B cell (primary cell): ENCODE data around the gene BPIFB1. TPM values are rescaled to one million over a fixed set of nuclear protein-coding genes. Genes with fewer than 3 reads are reported as not detected.

Experiments used
- ATAC-seq: fragments of 200-7000 bp; cut with Tn5 transposase; one replicate; pipeline ENCODE4 v1.10.0; 2021; ENCODE audit warnings: low read depth, mild to moderate bottlenecking, moderate number of reproducible peaks, moderate library complexity
- CTCF ChIA-PET: fragments of 350-600 bp; sonication (Branson Sonifier 250); formaldehyde crosslinking; loops from one replicate; lab custom pipeline; 2021; ENCODE audit warnings: antibody characterized with exemption, inconsistent platforms; lab: Charles Lee
- POLR2A ChIA-PET: fragments of 350-600 bp; sonication (Branson Sonifier 250); formaldehyde crosslinking; loops from one replicate; lab custom pipeline; 2021; ENCODE audit warnings: antibody characterized with exemption; lab: Charles Lee
- DNase-seq: peaks from one replicate; pipeline ENCODE4 v3.0.0; 2013
- H2AFZ ChIP-seq: 2 replicates; pipeline ENCODE4 v1.6.1; 2012; ENCODE audit warnings: mild to moderate bottlenecking, low read depth, low read length; ENCODE audit not compliant: insufficient read depth, poor library complexity, severe bottlenecking
- H3K27ac ChIP-seq, 2 donors: 1 replicate in 1 of 2; 2 replicates in 1 of 2; pipeline ENCODE4 v1.5.1; 2012 to 2013; ENCODE audit warnings: low read length in 2 of 2, mild to moderate bottlenecking in 2 of 2, moderate library complexity in 1 of 2
- H3K27me3 ChIP-seq, 4 experiments: fragments of 200-600 bp in 1 of 4; sonication (generic) in 1 of 4; replicated peaks in 1 of 4; 1 replicate in 2 of 4; 2 replicates in 2 of 4; pipeline versions ENCODE4 v1.6.1 to v1.7.0; 2013 to 2016; ENCODE audit warnings: low read length in 3 of 4, mild to moderate bottlenecking in 2 of 4, mixed read lengths in 1 of 4, moderate library complexity in 1 of 4; ENCODE audit not compliant: insufficient read depth in 4 of 4, control insufficient read depth in 3 of 4; ENCODE audit errors: control extremely low read depth in 1 of 4
- H3K36me3 ChIP-seq, 2 experiments: replicated peaks in 1 of 2; 1 replicate in 1 of 2; 2 replicates in 1 of 2; pipeline versions ENCODE4 v1.6.1 to v1.7.1; 2013; ENCODE audit warnings: low read length in 1 of 2; ENCODE audit not compliant: insufficient read depth in 2 of 2, control insufficient read depth in 1 of 2; ENCODE audit errors: control extremely low read depth in 1 of 2, extremely low read depth in 1 of 2
- H3K4me1 ChIP-seq, 2 donors: fragments of 200-600 bp in 1 of 2; sonication (generic) in 1 of 2; 1 replicate in 1 of 2; 2 replicates in 1 of 2; pipeline versions ENCODE4 v1.5.1 to v1.6.1; 2013 to 2017; ENCODE audit warnings: low read length in 2 of 2; ENCODE audit not compliant: control insufficient read depth in 2 of 2, insufficient read depth in 2 of 2
- H3K4me2 ChIP-seq: replicated peaks from 2 replicates; pipeline ENCODE3; 2012; ENCODE audit warnings: mild to moderate bottlenecking, low read depth, low read length; ENCODE audit not compliant: poor library complexity, severe bottlenecking
- H3K4me3 ChIP-seq, 5 experiments: fragments of 200-600 bp in 1 of 5; sonication (generic) in 1 of 5; 1 replicate in 3 of 5; 2 replicates in 2 of 5; pipeline versions ENCODE4 v1.5.1 to v1.7.0; 2011 to 2016; ENCODE audit warnings: low read length in 4 of 5, mild to moderate bottlenecking in 4 of 5, low read depth in 2 of 5, control low read depth in 1 of 5, moderate library complexity in 1 of 5; ENCODE audit not compliant: insufficient read depth in 1 of 5; ENCODE audit errors: control extremely low read depth in 1 of 5, extremely low read depth in 1 of 5
- H3K79me2 ChIP-seq: fragments of 200-600 bp; sonication (generic); one replicate; pipeline ENCODE4 v1.6.0; 2016; ENCODE audit warnings: low read length; ENCODE audit not compliant: control insufficient read depth, insufficient read depth
- H3K9ac ChIP-seq: fragments of 200-600 bp; sonication (generic); 2 replicates; pipeline ENCODE4 v1.6.1; 2017; ENCODE audit warnings: mild to moderate bottlenecking, low read length, moderate library complexity
- H3K9me3 ChIP-seq, 3 donors: one replicate each; pipeline versions ENCODE4 v1.6.1 to v1.7.1; 2013; ENCODE audit warnings: low read length in 2 of 3; ENCODE audit not compliant: control insufficient read depth in 2 of 3, insufficient read depth in 1 of 3; ENCODE audit errors: control extremely low read depth in 1 of 3
- H4K20me1 ChIP-seq: 2 replicates; pipeline ENCODE4 v1.6.0; 2012; ENCODE audit warnings: mild to moderate bottlenecking, low read length; ENCODE audit not compliant: insufficient read depth, control insufficient read depth, poor library complexity, severe bottlenecking
- H3K27ac Mint-ChIP-seq: one replicate; pipeline ENCODE4 v1.8.0; 2021; ENCODE audit warnings: mixed read lengths
- H3K27me3 Mint-ChIP-seq: one replicate; pipeline ENCODE4 v1.8.0; 2021; ENCODE audit warnings: mixed read lengths
- H3K4me1 Mint-ChIP-seq: one replicate; pipeline ENCODE4 v1.8.0; 2021; ENCODE audit warnings: mixed read lengths
- H3K4me3 Mint-ChIP-seq: one replicate; pipeline ENCODE4 v1.8.0; 2021; ENCODE audit warnings: mixed read lengths
- H3K9me3 Mint-ChIP-seq: one replicate; pipeline ENCODE4 v1.8.0; 2022; ENCODE audit warnings: mixed read lengths; ENCODE audit not compliant: insufficient read depth
- CTCF ChIP-seq: fragments of 200-600 bp; IDR thresholded peaks from one replicate; pipeline ENCODE4 v1.8.0; 2022; ENCODE audit warnings: antibody characterized with exemption, mild to moderate bottlenecking
- EZH2 ChIP-seq: IDR thresholded peaks from 2 replicates; pipeline ENCODE4 v1.6.1; 2012; ENCODE audit warnings: borderline replicate concordance, low read depth, mild to moderate bottlenecking, moderate library complexity, low read length; ENCODE audit not compliant: insufficient read depth, poor library complexity, severe bottlenecking
- WGBS: methylation state at CpG from one replicate; pipeline ENCODE4 v1.1.5; 2013; ENCODE audit warnings: missing lambda C conversion rate; ENCODE audit not compliant: insufficient coverage; 5-methylcytosine and 5-hydroxymethylcytosine counted together
- intact Hi-C: fragments of 100-400 bp; cut with micrococcal nuclease; formaldehyde crosslinking; loops from one replicate; pipeline ENCODE4 v1.10.0; 2022
- polyA plus RNA-seq: library from polyadenylated mRNA; depleted of rRNA; stranded (reverse); fragments of >200 nt; gene quantifications from 2 replicates; pipeline ENCODE4 v1.2.3, GENCODE V29; 2012
- total RNA-seq, 2 donors: library from RNA; stranded (reverse); fragments of 120-200 nt in 1 of 2; gene quantifications; 1 replicate in 1 of 2; 2 replicates in 1 of 2; pipeline versions ENCODE4 v1.2.3 to v1.2.4, GENCODE V29; 2013 to 2022

Gene BPIFB1
- total and polyA plus RNA-seq, 2 donors (not counting 1 experiment from before 2014, with no cell fraction given), result not detected

GRCh38 chr20:33277471-33278441, 5.3 kb upstream of the BPIFB1 start:
- Mint-ChIP-seq H3K4me1 (no peaks in the 10 kb centered on the region), H3K4me3 (no peak overlapping the region), H3K27ac (no peak overlapping the region), H3K9me3 (no peaks in the 10 kb centered on the region), H3K27me3 (peaks cover 24% of the 10 kb centered on the region)
- Histone ChIP-seq H3K27me3 (no peaks in the 10 kb centered on the region), H3K27ac (no peak overlapping the region), H4K20me1 (no peaks in the 10 kb centered on the region), H3K9me3 (no peaks in the 10 kb centered on the region), H3K9ac (no peak overlapping the region), H3K4me3 (no peak overlapping the region), H3K79me2 (no peaks in the 10 kb centered on the region), H3K4me2 (no peak overlapping the region), H2AFZ (no peak overlapping the region), H3K4me1 (no peaks in the 10 kb centered on the region), H3K36me3 (no peaks in the 10 kb centered on the region)
- ChIA-PET POLR2A (no interaction called here), CTCF (no interaction called here)
- ATAC-seq (no peak), DNase-seq (no peak)
- 54% methylated on average over 7 of the region's 13 CpGs for WGBS
- no peak for TF ChIP-seq CTCF
- TF ChIP-seq EZH2, result no peak
- intact Hi-C loops, result no loop called here

- peaks cover 33% of the 10 kb centered on the region for H3K27me3 Mint-ChIP-seq
- intact Hi-C loops, result no loop called here
- no peaks in the 10 kb centered on the region for H4K20me1 ChIP-seq
- 83% methylated on average over 1 of the region's 3 CpGs for WGBS
- no peak overlapping the region for H3K4me3 Mint-ChIP-seq
- H2AFZ ChIP-seq, result no peak overlapping the region
- no peak overlapping the region for H3K4me2 ChIP-seq
- H3K9me3 ChIP-seq, result no peaks in the 10 kb centered on the region
- H3K9me3 Mint-ChIP-seq, result no peaks in the 10 kb centered on the region
- no peaks in the 10 kb centered on the region for H3K4me1 Mint-ChIP-seq
- ChIA-PET POLR2A (no interaction called here), CTCF (no interaction called here)
- H3K27ac ChIP-seq, result no peak overlapping the region
- no peak overlapping the region for H3K4me3 ChIP-seq
- no peak for ATAC-seq
- H3K36me3 ChIP-seq, result no peaks in the 10 kb centered on the region
- H3K27me3 ChIP-seq, result peaks cover 0 to 4% (median 0%) of the 10 kb centered on the region in 4 experiments
- H3K4me1 ChIP-seq, result no peaks in the 10 kb centered on the region
- TF ChIP-seq EZH2, result no peak
- TF ChIP-seq CTCF, result no peak
- H3K79me2 ChIP-seq, result no peaks in the 10 kb centered on the region
- H3K9ac ChIP-seq, result no peak overlapping the region
- no peak for DNase-seq
- no peak overlapping the region for H3K27ac Mint-ChIP-seq
These were observed 4.3 kb upstream of the BPIFB1 start for GRCh38 chr20:33278700-33279099.
